K562 (cell line): Measurements from ENCODE around the gene CCDC183. TPM values are rescaled to one million over a fixed set of nuclear protein-coding genes. Genes with fewer than 3 reads are reported as not detected.

Experiments used
- E2F1 ChIP-seq: sonication (generic); formaldehyde crosslinking; IDR thresholded peaks from 2 replicates; pipeline ENCODE4 v1.8.1; 2023; ENCODE audit warnings: mild to moderate bottlenecking, missing genetic modification reagents, moderate library complexity
- FOS ChIP-seq: IDR thresholded peaks from 3 replicates; pipeline ENCODE4 v1.6.1; 2011; ENCODE audit not compliant: insufficient read length; ENCODE audit errors: extremely low read depth
- GABPB2 ChIP-seq: fragments of 250-450 bp; sonication (Bioruptor Pico); conservative IDR thresholded peaks from 2 replicates; pipeline ENCODE4 v1.5.1; 2021; ENCODE audit warnings: mild to moderate bottlenecking
- ID3 ChIP-seq, 2 experiments: fragments of 250-450 bp in 1 of 2; fragments of 450-650 bp in 1 of 2; sonication (Bioruptor Pico) in 1 of 2; IDR thresholded peaks; 2 replicates each; pipeline versions ENCODE4 v1.6.1 to v1.8.0; 2016 to 2021; ENCODE audit warnings: mild to moderate bottlenecking in 2 of 2, moderate library complexity in 2 of 2, missing compliant biosample characterization in 1 of 2, missing genetic modification characterization in 1 of 2
- LCOR ChIP-seq: sonication (generic); formaldehyde crosslinking; IDR thresholded peaks from 2 replicates; pipeline ENCODE4 v1.8.0; 2022; ENCODE audit warnings: mild to moderate bottlenecking, missing genetic modification reagents
- RBFOX2 ChIP-seq: fragments of 200-400 bp; formaldehyde crosslinking; IDR thresholded peaks from 2 replicates; pipeline ENCODE4 v1.6.1; 2017; ENCODE audit warnings: low read depth, mild to moderate bottlenecking, low read length, moderate library complexity
- RFX7 ChIP-seq: fragments of 250-450 bp; sonication (Bioruptor Pico); IDR thresholded peaks from 2 replicates; pipeline ENCODE4 v1.5.1; 2021; ENCODE audit warnings: mild to moderate bottlenecking
- TCF7 ChIP-seq: sonication (generic); IDR thresholded peaks from 2 replicates; pipeline ENCODE4 v1.6.1; 2016; ENCODE audit warnings: antibody characterized with exemption, borderline replicate concordance
- THRB ChIP-seq: fragments of 450-650 bp; formaldehyde crosslinking; conservative IDR thresholded peaks from 2 replicates; pipeline ENCODE4 v1.4.0; 2022; ENCODE audit warnings: mild to moderate bottlenecking, missing genetic modification characterization
- ZBTB33 ChIP-seq: sonication (generic); formaldehyde crosslinking; IDR thresholded peaks from 2 replicates; pipeline ENCODE4 v1.8.1; 2023; ENCODE audit warnings: mild to moderate bottlenecking, missing genetic modification reagents
- ZNF224 ChIP-seq: sonication (generic); formaldehyde crosslinking; IDR thresholded peaks from 2 replicates; pipeline ENCODE4 v1.8.0; 2022; ENCODE audit warnings: mild to moderate bottlenecking, missing genetic modification reagents
- ZNF318 ChIP-seq, 2 experiments: fragments of 450-650 bp; IDR thresholded peaks; 2 replicates each; pipeline ENCODE4 v1.6.1; 2016; ENCODE audit warnings: mild to moderate bottlenecking in 2 of 2, borderline replicate concordance in 1 of 2, low read depth in 1 of 2, moderate library complexity in 1 of 2
- ZNF717 ChIP-seq: fragments of 250-450 bp; sonication (Bioruptor Pico); IDR thresholded peaks from 2 replicates; pipeline ENCODE4 v1.5.0; 2021
- ZNF766 ChIP-seq: fragments of 200-800 bp; sonication (Bioruptor generic); conservative IDR thresholded peaks from 2 replicates; pipeline ENCODE4 v1.6.1; 2016; ENCODE audit warnings: missing genetic modification characterization, missing compliant biosample characterization
- polyA plus RNA-seq, 8 experiments: library from polyadenylated mRNA; depleted of rRNA in 4 of 8; stranded (reverse) in 5 of 8; unstranded in 3 of 8; fragments of >200 nt; fragmentation: Nextera tagmentation in 2 of 8; fragmentation: Illumina TruSeq in 1 of 8; extraction: Ambion mirVana in 2 of 8; extraction: Trizol in 1 of 8; gene quantifications; 2 replicates each; pipeline versions ENCODE4 v1.2.1 to v1.2.3, GENCODE V29; 2011 to 2014; ENCODE audit warnings: inconsistent platforms in 1 of 8, missing spikeins in 1 of 8
- total RNA-seq, 7 experiments: library from RNA; depleted of rRNA in 6 of 7; stranded (reverse); fragments of >200 nt in 6 of 7; fragmentation: Illumina TruSeq in 2 of 7; extraction: Trizol in 2 of 7; gene quantifications; 2 replicates each; pipeline versions ENCODE4 v1.2.1 to v1.2.3, GENCODE V29; 2011 to 2021; ENCODE audit warnings: low replicate concordance in 1 of 7

CCDC183 gene
- total and polyA plus RNA-seq, 9 of the 15 experiments (the other 6 are each of a cell fraction or from before 2014, with no cell fraction given), result 0.21 to 0.60 (median 0.29) TPM; not detected in 4

- no peak for TF ChIP-seq E2F1
- no peak for TF ChIP-seq TCF7
- TF ChIP-seq ZNF224 (CRISPR knock-in tag), result no peak
- TF ChIP-seq THRB (CRISPR knock-in tag), result no peak
- peak; percentile 36 for TF ChIP-seq RBFOX2
- no peak for TF ChIP-seq ZNF717
- no peak for TF ChIP-seq RFX7 (CRISPR knock-in tag)
- TF ChIP-seq ZNF766 (CRISPR knock-in tag), result no peak
- no peak for TF ChIP-seq ID3 (CRISPR knock-in tag; IDR thresholded peaks at IDR 0.05)
- no peak for TF ChIP-seq ID3 (tag; IDR thresholded peaks at IDR 0.05)
- no peak for TF ChIP-seq ZNF318 (IDR thresholded peaks at IDR 0.05; ENCODE audit: borderline replicate concordance in 1 of 2, low read depth in 1 of 2)
- no peak for TF ChIP-seq LCOR (CRISPR knock-in tag)
- TF ChIP-seq FOS, result no peak
- TF ChIP-seq ZBTB33 (CRISPR knock-in tag), result no peak
- TF ChIP-seq GABPB2, result no peak
Observed at GRCh38 chr9:136848393-136849037, 52.4 kb downstream of the CCDC183 start (continued).
